Esophagus squamous epithelium (tissue), 5 donors: ENCODE measurements around the gene PGR. TPM values are rescaled to one million over a fixed set of nuclear protein-coding genes. Genes with fewer than 3 reads are reported as not detected.

Source experiments
- DNase-seq: peaks from one replicate; lab custom pipeline; 2025; lab: John Stamatoyannopoulos, UW
- H3K27ac ChIP-seq, 4 donors: fragments of 200-600 bp; sonication (generic); one replicate each; pipeline ENCODE4 v1.5.1; 2016 to 2019; ENCODE audit warnings: mild to moderate bottlenecking in 1 of 4
- H3K27me3 ChIP-seq, 4 donors: fragments of 200-600 bp; sonication (generic); 1 replicate in 3 of 4; 2 replicates in 1 of 4; pipeline versions ENCODE4 v1.5.1 to v1.6.0; 2017 to 2021; ENCODE audit warnings: antibody characterized with exemption in 1 of 4
- H3K36me3 ChIP-seq, 3 donors: fragments of 200-600 bp; sonication (generic); one replicate each; pipeline ENCODE4 v1.5.1; 2016 to 2019
- H3K4me1 ChIP-seq, 3 donors: fragments of 200-600 bp; sonication (generic); one replicate each; pipeline ENCODE4 v1.5.1; 2017 to 2019
- H3K4me3 ChIP-seq, 4 donors: fragments of 200-600 bp; sonication (generic); 1 replicate in 3 of 4; 2 replicates in 1 of 4; pipeline ENCODE4 v1.5.1; 2016 to 2019; ENCODE audit warnings: mild to moderate bottlenecking in 2 of 4, moderate library complexity in 1 of 4
- H3K9me3 ChIP-seq, 3 donors: fragments of 200-600 bp; sonication (generic); one replicate each; pipeline ENCODE4 v1.5.1; 2016 to 2019
- CTCF ChIP-seq, 6 experiments: fragments of 450-650 bp in 4 of 6; fragments of 200-600 bp in 2 of 6; sonication (generic) in 2 of 6; IDR thresholded peaks; one replicate each; pipeline ENCODE4 v1.5.1; 2016 to 2019; ENCODE audit warnings: antibody characterized with exemption in 6 of 6, mild to moderate bottlenecking in 4 of 6, moderate library complexity in 4 of 6
- POLR2A ChIP-seq, 4 donors: fragments of 450-650 bp; IDR thresholded peaks; one replicate each; pipeline ENCODE4 v1.6.1; 2017; ENCODE audit warnings: antibody characterized with exemption in 4 of 4, mild to moderate bottlenecking in 4 of 4, moderate library complexity in 3 of 4
- WGBS, 2 donors: methylation state at CpG; one replicate each; pipeline ENCODE4 v1.1.5; 2018; 5-methylcytosine and 5-hydroxymethylcytosine counted together
- intact Hi-C: fragments of 100-400 bp; cut with DNase I; formaldehyde crosslinking; loops from one replicate; pipeline ENCODE4 v1.15.0; 2022
- total RNA-seq, 4 donors: library from RNA; depleted of rRNA; stranded (reverse); fragments of >200 nt; gene quantifications; one replicate each; pipeline ENCODE4 v1.1.0, GENCODE V29; 2016
- donor health status: DM: yes; HTN: yes; CAD: no.

Gene PGR
- total RNA-seq, 4 donors from 2014 or later: under 0.01 to 1.3 (median 0.29) TPM

- TF ChIP-seq CTCF (IDR thresholded peaks at IDR 0.05) (no peak), POLR2A (IDR thresholded peaks at IDR 0.05) (no peak)
- Histone ChIP-seq H3K4me3 (peak overlapping the region; percentile 32 to 70 (median 55)), H3K27ac (peak overlapping the region; percentile 10 to 79 (median 57)), H3K4me1 (peaks cover 13 to 32% (median 14%) of the 10 kb centered on the region in 3 donors), H3K36me3 (no peaks in the 10 kb centered on the region), H3K27me3 (peaks cover 9 to 87% (median 25%) of the 10 kb centered on the region in 4 donors), H3K9me3 (no peaks in the 10 kb centered on the region)
- no peak for DNase-seq
- WGBS, 2 donors: 0% methylated on average over 3 of the region's 55 CpGs
- intact Hi-C loops: no loop called here
Observed at GRCh38 chr11:101127197-101127698, 2.4 kb downstream of the PGR start.

DNA sequence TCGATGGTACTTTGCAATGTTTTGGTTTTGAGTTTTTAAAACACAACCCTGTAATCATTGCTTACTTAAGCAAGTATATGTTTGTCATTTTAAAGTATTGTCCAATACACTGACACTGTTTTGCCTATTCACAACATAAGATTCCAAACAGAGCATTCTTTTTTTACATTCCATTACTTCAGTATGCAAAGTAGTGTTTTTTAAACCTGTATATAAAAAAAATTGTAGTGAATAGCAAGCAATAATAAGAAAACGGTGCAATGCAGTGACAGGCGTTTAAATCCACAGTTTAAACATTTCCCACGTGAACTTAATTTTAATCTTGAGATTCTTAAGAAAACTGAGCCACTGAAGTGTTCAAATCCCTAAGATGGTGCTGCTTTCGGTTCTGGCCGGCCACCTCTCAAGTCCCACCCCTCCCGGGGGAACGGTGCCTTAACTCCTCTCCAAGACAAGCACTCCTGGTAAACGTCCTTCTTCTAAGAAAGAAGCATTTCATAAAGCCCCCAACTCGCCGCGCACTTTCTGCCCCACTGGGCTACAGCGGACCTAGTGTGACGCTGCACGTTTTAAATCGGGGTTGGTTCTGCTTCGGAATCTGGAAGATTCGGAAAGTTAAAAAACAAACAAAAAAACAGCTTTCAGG is 2.9 kb downstream of the PGR start:
- DNase-seq: no peak
- TF ChIP-seq POLR2A (IDR thresholded peaks at IDR 0.05) (no peak), CTCF (IDR thresholded peaks at IDR 0.05) (no peak)
- peaks cover 9 to 85% (median 25%) of the 10 kb centered on the region in 4 donors for H3K27me3 ChIP-seq
- no peaks in the 10 kb centered on the region for H3K9me3 ChIP-seq
- H3K27ac ChIP-seq: peak overlapping the region; percentile 10 to 79 (median 57)
- intact Hi-C loops: no loop called here
- H3K4me3 ChIP-seq: peak overlapping the region; percentile 32 to 70 (median 55)
- H3K36me3 ChIP-seq: no peaks in the 10 kb centered on the region
- peaks cover 13 to 32% (median 14%) of the 10 kb centered on the region in 3 donors for H3K4me1 ChIP-seq
- 9 to 12% methylated on average over 8 to 15 of the region's 18 CpGs for WGBS, 2 donors

GRCh38 chr11:101115671-101116160 is 13.9 kb downstream of the PGR start:
- Histone ChIP-seq H3K27ac (no peak overlapping the region), H3K4me1 (no peaks in the 10 kb centered on the region), H3K36me3 (no peaks in the 10 kb centered on the region), H3K27me3 (no peaks in the 10 kb centered on the region), H3K4me3 (no peak overlapping the region), H3K9me3 (no peaks in the 10 kb centered on the region)
- 72 to 75% methylated on average over 4 of the region's 4 CpGs for WGBS, 2 donors
- intact Hi-C loops: no loop called here
- DNase-seq: no peak
- TF ChIP-seq POLR2A (IDR thresholded peaks at IDR 0.05): no peak
- no peak for TF ChIP-seq CTCF (IDR thresholded peaks at IDR 0.05)

DNA sequence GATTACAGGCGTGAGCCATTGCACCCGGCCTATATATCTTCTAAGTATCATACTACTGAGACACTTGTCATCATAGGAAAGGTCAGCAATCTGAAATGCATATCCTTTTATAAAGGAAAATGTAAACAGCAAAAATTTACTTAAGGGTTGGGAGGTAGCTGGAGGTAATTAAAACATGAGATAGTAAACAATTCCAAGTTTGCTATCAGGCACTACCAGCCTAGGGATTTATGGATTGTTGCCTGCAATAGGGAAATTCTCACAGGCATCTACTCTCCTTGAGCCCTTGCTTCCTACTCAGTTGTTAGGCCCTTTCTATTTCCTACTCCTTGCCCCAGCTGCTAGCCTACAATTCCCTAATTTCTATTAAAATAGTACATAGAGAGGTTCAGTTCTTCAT is 16.1 kb downstream of the PGR start:
- Histone ChIP-seq H3K9me3 (no peaks in the 10 kb centered on the region), H3K4me3 (no peak overlapping the region), H3K36me3 (no peaks in the 10 kb centered on the region), H3K27me3 (no peaks in the 10 kb centered on the region), H3K4me1 (no peaks in the 10 kb centered on the region), H3K27ac (no peak overlapping the region)
- intact Hi-C loops: no loop called here
- WGBS, 2 donors: 80 to 83% methylated on average over 1 to 2 of the region's 2 CpGs
- no peak for DNase-seq
- TF ChIP-seq CTCF (IDR thresholded peaks at IDR 0.05) (no peak), POLR2A (IDR thresholded peaks at IDR 0.05) (no peak)

DNA sequence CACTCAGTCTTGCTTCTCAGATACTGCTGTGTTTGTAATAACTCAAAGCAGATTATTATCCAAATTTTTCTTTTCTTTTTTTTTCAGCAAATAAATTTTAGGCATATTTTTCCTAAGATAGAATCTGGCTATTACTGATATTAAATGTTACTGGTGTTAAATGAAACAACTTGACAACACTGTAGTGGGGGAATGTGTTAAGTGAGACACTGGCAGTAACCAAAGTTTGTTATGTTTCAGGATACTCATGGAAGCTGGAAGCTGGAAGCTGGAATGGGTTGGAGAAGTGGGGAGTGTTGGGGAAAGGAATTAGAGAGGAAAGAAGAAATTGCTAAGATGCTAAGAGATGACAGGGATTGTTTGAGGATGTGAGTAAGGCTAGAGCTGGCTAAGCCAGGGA is 24.9 kb downstream of the PGR start:
- H3K9me3 ChIP-seq: no peaks in the 10 kb centered on the region
- intact Hi-C loops: no loop called here
- DNase-seq: no peak
- H3K27ac ChIP-seq: no peak overlapping the region
- no peaks in the 10 kb centered on the region for H3K27me3 ChIP-seq
- H3K4me1 ChIP-seq: no peaks in the 10 kb centered on the region
- TF ChIP-seq CTCF (IDR thresholded peaks at IDR 0.05): no peak
- no peak for TF ChIP-seq POLR2A (IDR thresholded peaks at IDR 0.05)
- H3K4me3 ChIP-seq: no peak overlapping the region
- H3K36me3 ChIP-seq: no peaks in the 10 kb centered on the region
